ENCODE results near the gene KLHL40.

DNA sequence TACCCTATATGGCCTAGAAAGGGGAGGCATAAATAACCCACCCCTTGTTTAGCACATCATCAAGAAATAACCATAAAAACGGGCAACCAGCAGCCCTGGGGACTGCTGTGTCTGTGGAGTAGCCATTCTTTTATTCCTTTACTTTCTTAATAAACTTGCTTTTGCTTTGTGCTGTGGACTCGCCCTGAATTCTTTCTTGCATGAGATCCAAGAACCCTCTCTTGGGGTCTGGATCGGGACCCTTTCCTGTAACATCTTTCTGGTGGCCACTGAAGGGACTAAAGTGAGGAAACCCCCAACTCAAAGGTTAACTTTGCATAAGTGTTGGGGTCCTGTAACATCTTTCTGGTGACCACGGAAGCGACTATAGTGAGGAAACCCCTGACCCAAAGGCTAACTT is 33.0 kb downstream of the KLHL40 start:
- TF ChIP-seq, protein P1, sequence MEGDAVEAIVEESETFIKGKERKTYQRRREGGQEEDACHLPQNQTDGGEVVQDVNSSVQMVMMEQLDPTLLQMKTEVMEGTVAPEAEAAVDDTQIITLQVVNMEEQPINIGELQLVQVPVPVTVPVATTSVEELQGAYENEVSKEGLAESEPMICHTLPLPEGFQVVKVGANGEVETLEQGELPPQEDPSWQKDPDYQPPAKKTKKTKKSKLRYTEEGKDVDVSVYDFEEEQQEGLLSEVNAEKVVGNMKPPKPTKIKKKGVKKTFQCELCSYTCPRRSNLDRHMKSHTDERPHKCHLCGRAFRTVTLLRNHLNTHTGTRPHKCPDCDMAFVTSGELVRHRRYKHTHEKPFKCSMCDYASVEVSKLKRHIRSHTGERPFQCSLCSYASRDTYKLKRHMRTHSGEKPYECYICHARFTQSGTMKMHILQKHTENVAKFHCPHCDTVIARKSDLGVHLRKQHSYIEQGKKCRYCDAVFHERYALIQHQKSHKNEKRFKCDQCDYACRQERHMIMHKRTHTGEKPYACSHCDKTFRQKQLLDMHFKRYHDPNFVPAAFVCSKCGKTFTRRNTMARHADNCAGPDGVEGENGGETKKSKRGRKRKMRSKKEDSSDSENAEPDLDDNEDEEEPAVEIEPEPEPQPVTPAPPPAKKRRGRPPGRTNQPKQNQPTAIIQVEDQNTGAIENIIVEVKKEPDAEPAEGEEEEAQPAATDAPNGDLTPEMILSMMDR (conservative IDR thresholded peaks at IDR 0.05; ENCODE audit: low read depth, low read length), result no peak
- no peak for TF ChIP-seq EZH2 (IDR thresholded peaks at IDR 0.05; ENCODE audit: borderline replicate concordance, low read depth, low read length, poor library complexity, severe bottlenecking)
